Naive thymus-derived CD8-positive, alpha-beta T cell (primary cell): ENCODE data around the gene CEACAM20. TPM values are rescaled to one million over a fixed set of nuclear protein-coding genes. Genes with fewer than 3 reads are reported as not detected.
"Not testable (repeated sequence)": the region's sequence is repeated elsewhere in the genome, so short reads cannot be mapped to it uniquely, and the experiment has no call there.

ENCODE experiments used
- ATAC-seq, 2 donors: fragments of 150-1000 bp; cut with Tn5 transposase in 1 of 2; sonication (Bioruptor Pico), chemical (Tn5 transposase) in 1 of 2; 1 replicate in 1 of 2; 2 replicates in 1 of 2; pipeline ENCODE4 v1.10.0; 2021; ENCODE audit warnings: mild to moderate bottlenecking in 2 of 2, moderate library complexity in 2 of 2
- POLR2A ChIA-PET: fragments of 350-600 bp; sonication (Branson Sonifier 250); formaldehyde crosslinking; loops from one replicate; lab custom pipeline; 2021; ENCODE audit warnings: antibody characterized with exemption; lab: Charles Lee
- DNase-seq, 10 donors: peaks; one replicate each; pipeline versions ENCODE4 v3.0.0 to v3.0.0-alpha.2; 2020 to 2022
- H3K27ac Mint-ChIP-seq, 10 donors: one replicate each; pipeline ENCODE4 v1.8.0; 2020 to 2022; ENCODE audit warnings: mild to moderate bottlenecking in 10 of 10, mixed read lengths in 10 of 10, moderate library complexity in 4 of 10, inconsistent platforms in 1 of 10
- H3K27me3 Mint-ChIP-seq, 5 donors: one replicate each; pipeline ENCODE4 v1.8.0; 2021 to 2022; ENCODE audit warnings: mixed read lengths in 5 of 5
- H3K36me3 Mint-ChIP-seq, 3 donors: one replicate each; pipeline ENCODE4 v1.8.0; 2020 to 2022; ENCODE audit warnings: mixed read lengths in 3 of 3, mild to moderate bottlenecking in 2 of 3, inconsistent platforms in 1 of 3
- H3K4me1 Mint-ChIP-seq, 4 donors: one replicate each; pipeline ENCODE4 v1.8.0; 2021 to 2022; ENCODE audit warnings: mixed read lengths in 4 of 4
- H3K4me3 Mint-ChIP-seq, 10 donors: one replicate each; pipeline ENCODE4 v1.8.0; 2020 to 2022; ENCODE audit warnings: mild to moderate bottlenecking in 10 of 10, mixed read lengths in 10 of 10, moderate library complexity in 6 of 10, inconsistent platforms in 1 of 10
- H3K9me3 Mint-ChIP-seq, 9 donors: one replicate each; pipeline ENCODE4 v1.8.0; 2020 to 2022; ENCODE audit warnings: mixed read lengths in 9 of 9, mild to moderate bottlenecking in 3 of 9, inconsistent platforms in 1 of 9, moderate library complexity in 1 of 9
- polyA plus RNA-seq, 3 donors: library from polyadenylated mRNA; unstranded; fragments of 300-500 nt; fragmentation: Illumina TruSeq; gene quantifications; one replicate each; pipeline ENCODE4 v1.2.3, GENCODE V29; 2021
- total RNA-seq, 8 experiments: library from RNA in 2 of 8; stranded (reverse) in 2 of 8; gene quantifications; one replicate each; pipeline ENCODE4 v1.2.3 and lab custom pipeline; 2021 to 2026

Gene CEACAM20
- total and polyA plus RNA-seq, 5 experiments from 2014 or later: not detected

- DNase-seq (no peak), ATAC-seq (no peak)
- Mint-ChIP-seq H3K27me3 (peaks cover 11 to 38% (median 29%) of the 10 kb centered on the region in 5 donors), H3K9me3 (peaks cover 0 to 6% (median 0%) of the 10 kb centered on the region in 9 donors), H3K4me1 (peaks cover 0 to 4% (median 0%) of the 10 kb centered on the region in 4 donors), H3K4me3 (no peak overlapping the region), H3K36me3 (no peaks in the 10 kb centered on the region), H3K27ac (no peak overlapping the region)
- POLR2A ChIA-PET: no interaction called here
Observed at GRCh38 chr19:44567745-44568144, 38.3 kb upstream of the CEACAM20 start.

GRCh38 chr19:44566984-44567383, 37.5 kb upstream of the CEACAM20 start:
- Mint-ChIP-seq H3K9me3 (peaks cover 0 to 6% (median 0%) of the 10 kb centered on the region in 9 donors), H3K27ac (no peak overlapping the region), H3K27me3 (peaks cover 10 to 38% (median 29%) of the 10 kb centered on the region in 5 donors), H3K4me3 (no peak overlapping the region), H3K4me1 (peaks cover 0 to 4% (median 0%) of the 10 kb centered on the region in 4 donors), H3K36me3 (no peaks in the 10 kb centered on the region)
- no peak for ATAC-seq
- no peak for DNase-seq
- POLR2A ChIA-PET: no interaction called here

GRCh38 chr19:44563086-44563655, 33.7 kb upstream of the CEACAM20 start:
- DNase-seq, H3K36me3 Mint-ChIP-seq, POLR2A ChIA-PET, H3K4me3 Mint-ChIP-seq, ATAC-seq, H3K4me1 Mint-ChIP-seq, H3K27ac Mint-ChIP-seq: not testable (repeated sequence)
- H3K27me3 Mint-ChIP-seq: peaks cover 11 to 32% (median 22%) of the 10 kb centered on the region in 5 donors
- H3K9me3 Mint-ChIP-seq: peaks cover 0 to 11% (median 0%) of the 10 kb centered on the region in 9 donors

GRCh38 chr19:44557933-44558332, 28.5 kb upstream of the CEACAM20 start:
- no peak for DNase-seq
- POLR2A ChIA-PET: no interaction called here
- Mint-ChIP-seq H3K4me1 (peaks cover 0 to 6% (median 0%) of the 10 kb centered on the region in 4 donors), H3K4me3 (no peak overlapping the region), H3K27ac (no peak overlapping the region), H3K9me3 (peaks cover 0 to 21% (median 4%) of the 10 kb centered on the region in 9 donors), H3K36me3 (peaks cover 0 to 6% (median 5%) of the 10 kb centered on the region in 3 donors), H3K27me3 (peaks cover 10 to 28% (median 19%) of the 10 kb centered on the region in 5 donors)
- no peak for ATAC-seq

- Mint-ChIP-seq H3K4me1 (peaks cover 0 to 6% (median 0%) of the 10 kb centered on the region in 4 donors), H3K4me3 (no peak overlapping the region), H3K9me3 (peaks cover 0 to 24% (median 9%) of the 10 kb centered on the region in 9 donors), H3K36me3 (peaks cover 0 to 6% (median 5%) of the 10 kb centered on the region in 3 donors), H3K27ac (no peak overlapping the region), H3K27me3 (peaks cover 15 to 21% (median 17%) of the 10 kb centered on the region in 5 donors)
- ATAC-seq: no peak
- DNase-seq: no peak
- POLR2A ChIA-PET: no interaction called here
Observed at GRCh38 chr19:44554641-44555246, 25.3 kb upstream of the CEACAM20 start.

GRCh38 chr19:44553478-44554171, 24.1 kb upstream of the CEACAM20 start:
- Mint-ChIP-seq H3K4me1 (peaks cover 0 to 6% (median 0%) of the 10 kb centered on the region in 4 donors), H3K36me3 (peaks cover 0 to 6% (median 5%) of the 10 kb centered on the region in 3 donors), H3K27ac (no peak overlapping the region), H3K27me3 (peaks cover 15 to 22% (median 21%) of the 10 kb centered on the region in 5 donors), H3K4me3 (no peak overlapping the region), H3K9me3 (peaks cover 0 to 27% (median 9%) of the 10 kb centered on the region in 9 donors)
- POLR2A ChIA-PET: no interaction called here
- DNase-seq: no peak
- no peak for ATAC-seq

- Mint-ChIP-seq H3K27me3 (peaks cover 17 to 24% (median 19%) of the 10 kb centered on the region in 5 donors), H3K36me3 (peaks cover 0 to 11% (median 5%) of the 10 kb centered on the region in 3 donors), H3K4me3 (no peak overlapping the region), H3K4me1 (peaks cover 0 to 6% (median 0%) of the 10 kb centered on the region in 4 donors), H3K27ac (peak overlapping the region in 1 of 10 donors; percentile 29), H3K9me3 (peaks cover 0 to 34% (median 10%) of the 10 kb centered on the region in 9 donors)
- ATAC-seq (no peak), DNase-seq (no peak)
- POLR2A ChIA-PET: no interaction called here
Observed at GRCh38 chr19:44552324-44552723, 22.8 kb upstream of the CEACAM20 start.

GRCh38 chr19:44551850-44552249, 22.4 kb upstream of the CEACAM20 start:
- DNase-seq: no peak
- peaks cover 17 to 24% (median 18%) of the 10 kb centered on the region in 5 donors for H3K27me3 Mint-ChIP-seq

GRCh38 chr19:44550976-44551375, 21.5 kb upstream of the CEACAM20 start:
- Mint-ChIP-seq H3K36me3 (peaks cover 0 to 11% (median 8%) of the 10 kb centered on the region in 3 donors), H3K9me3 (peaks cover 0 to 34% (median 12%) of the 10 kb centered on the region in 9 donors), H3K27me3 (peaks cover 13 to 21% (median 18%) of the 10 kb centered on the region in 5 donors)
- H3K4me1 Mint-ChIP-seq, DNase-seq, POLR2A ChIA-PET, ATAC-seq, H3K27ac Mint-ChIP-seq, H3K4me3 Mint-ChIP-seq: not testable (repeated sequence)

More at GRCh38 chr19:44551850-44552249, 22.4 kb upstream of the CEACAM20 start:
- peaks cover 0 to 34% (median 12%) of the 10 kb centered on the region in 9 donors for H3K9me3 Mint-ChIP-seq
- H3K4me1 Mint-ChIP-seq: peaks cover 0 to 6% (median 0%) of the 10 kb centered on the region in 4 donors
- no peak overlapping the region for H3K27ac Mint-ChIP-seq
- peaks cover 0 to 11% (median 8%) of the 10 kb centered on the region in 3 donors for H3K36me3 Mint-ChIP-seq
- no peak for ATAC-seq
- H3K4me3 Mint-ChIP-seq: no peak overlapping the region
- POLR2A ChIA-PET: no interaction called here

- H3K27me3 Mint-ChIP-seq: peaks cover 15 to 23% (median 18%) of the 10 kb centered on the region in 5 donors
- H3K36me3 Mint-ChIP-seq: peaks cover 0 to 12% (median 9%) of the 10 kb centered on the region in 3 donors
- POLR2A ChIA-PET: no interaction called here
- peaks cover 0 to 6% (median 0%) of the 10 kb centered on the region in 4 donors for H3K4me1 Mint-ChIP-seq
- H3K4me3 Mint-ChIP-seq: no peak overlapping the region
- DNase-seq (no peak), ATAC-seq (no peak)
- peaks cover 3 to 36% (median 15%) of the 10 kb centered on the region in 9 donors for H3K9me3 Mint-ChIP-seq
- no peak overlapping the region for H3K27ac Mint-ChIP-seq
Observed at GRCh38 chr19:44549507-44549906, 20.0 kb upstream of the CEACAM20 start.

- Mint-ChIP-seq H3K9me3 (peaks cover 5 to 39% (median 14%) of the 10 kb centered on the region in 9 donors), H3K4me1 (peaks cover 0 to 6% (median 0%) of the 10 kb centered on the region in 4 donors), H3K36me3 (peaks cover 0 to 19% (median 9%) of the 10 kb centered on the region in 3 donors), H3K27ac (no peak overlapping the region), H3K27me3 (peaks cover 20 to 26% (median 20%) of the 10 kb centered on the region in 5 donors), H3K4me3 (no peak overlapping the region)
- no peak for ATAC-seq
- POLR2A ChIA-PET: no interaction called here
- no peak for DNase-seq
Observed at GRCh38 chr19:44548736-44549135, 19.3 kb upstream of the CEACAM20 start.

- DNase-seq: no peak
- H3K4me3 Mint-ChIP-seq: no peak overlapping the region
- peaks cover 18 to 55% (median 37%) of the 10 kb centered on the region in 5 donors for H3K27me3 Mint-ChIP-seq
- peaks cover 2 to 24% (median 6%) of the 10 kb centered on the region in 3 donors for H3K36me3 Mint-ChIP-seq
- H3K27ac Mint-ChIP-seq: no peak overlapping the region
- H3K4me1 Mint-ChIP-seq: no peaks in the 10 kb centered on the region
- no peak for ATAC-seq
- POLR2A ChIA-PET: no interaction called here
- peaks cover 2 to 47% (median 18%) of the 10 kb centered on the region in 9 donors for H3K9me3 Mint-ChIP-seq
Observed at GRCh38 chr19:44544031-44544430, 14.6 kb upstream of the CEACAM20 start.
